Measurements from ENCODE around the gene RUNX3.

Gene RUNX3

GRCh38 chr1:24963099-24963872, 33.2 kb upstream of the RUNX3 start:
- no peak for DNase-seq

DNA sequence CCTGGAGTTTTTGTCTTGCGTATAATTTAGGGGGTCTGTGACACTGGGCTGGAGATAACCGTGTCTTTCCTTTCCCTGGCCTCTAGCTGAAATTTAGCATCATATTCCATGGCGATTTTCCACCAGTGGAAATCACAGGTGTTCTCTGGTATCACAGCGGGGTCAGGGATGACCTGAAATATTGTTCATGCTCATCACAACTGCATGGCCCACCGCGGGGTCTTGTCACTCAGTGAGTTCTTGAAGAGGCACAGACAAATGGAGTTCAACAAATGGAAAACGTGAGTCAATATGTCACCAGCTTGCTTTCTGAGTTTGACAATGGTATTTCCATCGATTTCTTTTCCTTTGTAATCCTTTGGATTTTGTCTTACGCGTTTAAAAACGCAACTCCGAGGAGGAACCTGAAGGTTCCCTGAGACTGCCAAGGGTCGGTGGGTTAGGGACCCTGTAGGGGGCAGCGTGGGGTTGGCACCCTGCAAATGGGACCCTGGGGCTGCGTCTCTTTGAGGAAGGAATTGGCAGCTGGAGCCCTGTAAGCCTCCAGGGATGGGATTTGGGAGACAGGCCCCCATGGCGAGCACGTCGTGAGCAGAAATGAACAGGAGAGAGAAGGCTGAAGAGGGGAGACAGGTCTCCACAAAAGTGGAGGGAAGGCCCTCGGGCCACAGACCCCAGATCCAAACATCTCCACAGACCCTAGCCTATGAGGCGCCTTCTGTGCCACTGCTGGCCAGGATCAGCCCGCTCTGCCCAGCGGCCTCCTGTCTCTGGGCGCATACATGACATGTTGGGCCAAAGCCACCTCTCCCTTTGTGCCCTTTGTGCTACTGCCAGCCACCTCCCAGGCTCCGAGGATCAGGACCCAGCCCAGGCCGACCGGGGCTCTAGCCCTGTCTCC, 32.1 kb upstream of the RUNX3 start:
- no peak for DNase-seq

GRCh38 chr1:24961334-24961733, 31.3 kb upstream of the RUNX3 start:
- DNase-seq = no peak

DNA sequence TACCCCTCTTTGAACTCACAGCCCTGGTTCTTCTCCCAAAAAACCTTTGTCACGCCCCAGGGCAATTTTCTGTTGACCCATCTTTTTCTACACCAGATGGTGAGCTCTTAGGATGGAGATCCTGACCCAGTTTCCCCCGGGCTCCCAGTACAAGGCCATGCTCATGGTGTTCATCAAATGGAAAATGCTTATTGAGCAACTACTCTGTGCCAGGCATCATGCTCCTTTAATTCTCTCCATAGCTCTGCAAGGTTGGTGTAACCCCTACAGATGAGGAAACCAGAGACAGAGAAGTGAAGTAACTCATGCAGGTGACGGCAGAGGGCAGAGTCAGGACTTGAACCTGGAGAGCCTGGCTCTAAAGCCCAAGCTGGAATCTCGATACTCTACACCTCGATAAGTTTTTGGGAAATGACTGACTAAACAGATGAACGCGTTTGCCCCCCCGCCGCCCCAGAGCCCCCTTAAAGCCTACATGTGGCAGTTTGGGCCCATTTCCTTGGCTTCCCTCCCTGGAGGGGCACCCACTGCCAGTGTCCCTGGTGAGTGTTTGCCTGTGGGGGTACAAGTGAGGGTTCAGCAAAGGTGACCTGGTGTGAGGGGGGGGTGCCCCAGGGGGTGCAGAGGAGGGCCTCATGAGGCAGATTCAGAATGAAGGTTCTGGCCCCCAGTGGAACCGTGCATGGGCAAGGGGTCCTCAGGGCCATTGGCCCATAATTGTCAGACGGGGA, 30.2 kb upstream of the RUNX3 start:
- DNase-seq = no peak

DNA sequence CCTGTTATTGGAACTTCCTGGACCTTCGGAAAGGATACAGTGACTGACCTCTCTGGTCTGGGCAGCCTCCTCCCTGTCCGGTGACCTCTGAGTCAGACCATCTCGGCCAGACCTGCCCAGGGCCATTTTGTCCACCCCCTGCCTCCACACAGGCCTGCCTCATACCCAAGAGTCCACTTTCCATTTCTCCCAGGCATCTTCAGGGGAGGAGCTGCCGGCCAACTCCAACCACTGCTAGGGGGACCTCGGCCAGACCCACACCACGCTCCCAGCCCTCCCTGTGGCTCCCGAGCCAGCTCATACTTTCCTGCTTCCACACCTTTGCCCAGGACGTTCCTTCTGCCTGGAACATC, 29.5 kb upstream of the RUNX3 start:
- DNase-seq = no peak

DNA sequence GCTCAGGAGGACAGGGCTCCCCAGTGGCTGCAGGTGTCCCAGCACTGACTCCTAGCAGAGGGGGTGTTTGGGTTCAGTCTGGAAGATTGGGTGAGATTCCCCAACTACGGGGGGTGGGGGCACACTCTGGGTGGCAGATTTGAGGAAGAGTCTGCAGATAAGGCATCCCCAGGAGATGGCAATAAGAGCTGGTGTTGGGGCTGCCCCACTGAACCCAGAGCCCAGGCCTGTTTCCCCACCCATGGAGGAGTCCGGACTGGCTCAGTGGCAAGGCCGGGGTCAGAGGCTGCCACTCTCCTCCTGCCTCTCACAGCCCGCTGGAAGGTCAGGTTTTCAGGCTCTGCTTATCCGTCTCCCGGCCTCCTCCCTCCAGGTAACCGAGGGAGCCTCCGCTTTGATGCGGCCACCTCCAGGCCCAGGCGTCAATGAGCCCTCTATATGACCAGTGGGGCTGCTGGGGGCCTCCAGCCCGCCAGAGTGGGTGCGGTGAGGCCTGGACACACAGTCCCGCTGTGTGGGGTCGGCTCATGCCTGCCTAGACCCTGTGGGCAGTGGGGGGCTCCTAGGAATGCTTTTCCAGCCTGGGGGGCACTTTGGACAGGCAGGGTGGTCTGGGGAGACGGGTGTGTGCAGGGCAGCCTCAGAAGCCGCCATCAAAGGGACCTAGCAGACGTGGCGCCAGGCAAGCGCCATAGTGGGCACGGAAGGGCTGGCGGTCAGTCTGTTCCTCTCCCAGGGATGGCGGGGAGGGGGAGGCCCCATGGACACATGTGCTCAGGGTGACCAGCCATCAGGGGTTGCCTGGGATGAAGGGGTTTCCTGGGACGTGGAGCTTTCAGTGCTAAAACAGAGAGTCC, 28.9 kb upstream of the RUNX3 start:
- no peak for DNase-seq

GRCh38 chr1:24957808-24958752, 28.0 kb upstream of the RUNX3 start:
- DNase-seq = no peak

DNA sequence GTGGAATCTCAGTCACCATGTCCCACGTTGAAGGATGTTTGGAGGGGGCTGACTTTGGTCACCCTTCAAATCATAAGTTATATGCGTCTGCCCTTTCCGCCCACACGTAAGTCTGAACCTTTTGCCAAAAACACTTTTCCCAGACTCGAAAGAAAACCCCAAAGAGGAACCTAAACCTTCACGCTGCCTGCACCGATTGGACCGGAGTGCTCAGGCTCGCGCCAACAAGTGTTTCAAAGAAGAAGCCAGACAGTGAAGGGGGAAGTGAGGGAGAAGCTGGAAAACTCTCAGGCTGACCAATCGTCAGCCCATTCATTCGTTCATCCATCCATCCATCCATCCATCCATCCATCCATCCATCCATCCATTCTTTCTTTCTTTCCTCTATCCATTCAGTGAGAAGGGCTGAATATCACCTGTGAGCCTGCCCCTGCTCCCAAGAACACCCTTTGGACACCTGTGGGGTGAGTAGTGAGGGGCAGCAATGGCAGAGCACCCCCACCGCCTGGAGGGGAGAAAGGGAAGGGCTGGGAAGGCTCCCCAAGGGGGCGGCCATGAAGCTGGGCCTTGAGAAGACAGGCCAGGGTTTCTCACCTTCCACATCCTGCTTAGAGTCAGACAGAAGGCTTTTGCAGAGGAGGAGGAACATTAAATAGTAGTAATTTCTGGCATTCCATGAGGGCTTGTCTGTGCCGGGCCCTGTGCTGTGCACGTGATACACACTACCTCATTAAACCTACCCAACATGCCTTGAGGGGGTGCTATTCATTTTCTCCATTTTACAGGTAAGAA, 27.1 kb upstream of the RUNX3 start:
- DNase-seq = no peak

GRCh38 chr1:24955779-24956365, 25.8 kb upstream of the RUNX3 start:
- no peak for DNase-seq

DNA sequence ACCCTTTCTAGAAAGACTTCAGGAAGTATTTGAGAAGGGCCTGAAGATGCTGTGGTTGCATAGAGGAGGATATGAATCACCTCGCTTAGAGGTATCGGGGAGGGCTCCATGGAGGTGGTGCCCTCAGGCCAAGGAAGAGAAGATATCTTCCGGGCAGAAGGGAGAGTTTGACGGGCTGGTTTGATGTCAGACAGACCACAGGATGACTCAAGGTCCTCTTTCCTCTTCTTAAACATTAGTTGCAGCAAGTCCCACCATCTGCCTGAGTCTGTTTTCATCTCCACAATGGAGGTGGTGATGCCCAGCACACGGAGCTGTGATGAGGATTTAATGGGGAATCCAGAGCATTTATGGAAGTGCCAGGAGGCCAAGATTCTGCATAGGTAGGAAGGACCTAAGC, 25.1 kb upstream of the RUNX3 start:
- DNase-seq = peak; percentile 85

DNA sequence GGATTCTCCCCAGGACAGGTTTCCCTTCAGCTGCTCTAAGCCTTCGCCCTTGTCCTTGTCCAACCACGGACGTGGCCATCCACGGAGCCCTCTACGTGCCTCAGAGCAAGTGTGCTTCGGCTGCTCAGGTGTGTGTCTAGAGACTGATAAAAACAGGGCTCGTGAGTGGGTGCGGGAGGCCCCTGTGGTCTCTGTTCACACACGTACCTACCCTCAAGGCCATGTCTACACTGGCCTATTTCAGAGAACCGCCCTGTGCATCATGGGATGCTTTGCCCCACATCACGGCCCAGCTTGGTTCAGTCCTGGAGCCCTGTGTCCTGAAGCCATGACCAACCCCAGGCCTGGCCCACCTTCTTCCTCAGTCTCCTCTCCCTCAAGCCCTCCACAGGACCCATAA, 24.6 kb upstream of the RUNX3 start:
- no peak for DNase-seq

- DNase-seq = no peak
These were observed 23.9 kb upstream of the RUNX3 start for GRCh38 chr1:24954022-24954421.

DNA sequence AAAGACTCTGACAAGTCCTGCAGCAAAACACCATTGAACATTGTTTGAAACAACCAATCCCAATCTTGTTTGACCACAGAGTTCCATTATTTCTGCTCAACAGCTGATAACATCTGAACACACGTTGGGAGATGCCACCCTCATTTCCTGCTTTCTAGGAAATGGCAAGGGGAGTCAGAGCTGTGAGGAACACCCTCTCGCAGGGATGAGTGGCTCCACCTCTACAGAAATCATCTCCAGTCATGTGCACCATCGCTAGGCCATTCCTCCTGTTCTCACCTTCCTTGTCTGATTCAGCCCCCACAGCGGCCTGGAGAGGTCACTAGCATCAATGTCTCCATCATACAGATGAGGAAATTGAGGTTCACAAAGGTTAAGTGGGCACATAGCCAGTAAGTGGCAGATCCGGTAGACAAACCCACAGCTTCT, 22.4 kb upstream of the RUNX3 start:
- no peak for DNase-seq

DNA sequence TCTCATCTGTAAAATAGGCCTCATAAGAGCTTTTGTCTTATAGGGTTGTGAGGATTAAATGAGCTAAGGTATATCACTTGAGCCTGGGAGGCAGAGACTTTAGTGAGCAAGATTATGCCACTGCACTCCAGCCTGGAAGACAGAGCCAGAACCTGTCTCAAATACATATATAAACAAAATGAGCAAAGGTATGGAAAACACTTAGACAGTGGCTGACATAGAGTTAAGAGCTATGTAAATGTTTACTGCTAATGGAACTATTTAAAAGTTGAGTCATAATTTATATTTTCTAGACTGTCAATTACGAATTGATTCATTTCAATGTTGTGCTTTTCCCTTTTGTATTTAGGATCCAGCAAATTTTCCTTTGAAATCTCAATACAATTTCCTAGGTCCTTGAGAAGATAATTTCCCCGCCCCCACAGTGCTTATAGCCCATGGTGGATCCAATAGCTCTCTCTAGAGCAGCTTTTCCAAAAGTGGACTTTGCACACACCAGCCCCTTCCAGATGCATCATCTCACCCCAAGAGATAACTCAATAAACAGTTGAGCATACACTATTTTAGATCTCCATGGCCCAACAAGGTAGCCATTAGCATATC, 21.8 kb upstream of the RUNX3 start:
- DNase-seq = no peak

DNA sequence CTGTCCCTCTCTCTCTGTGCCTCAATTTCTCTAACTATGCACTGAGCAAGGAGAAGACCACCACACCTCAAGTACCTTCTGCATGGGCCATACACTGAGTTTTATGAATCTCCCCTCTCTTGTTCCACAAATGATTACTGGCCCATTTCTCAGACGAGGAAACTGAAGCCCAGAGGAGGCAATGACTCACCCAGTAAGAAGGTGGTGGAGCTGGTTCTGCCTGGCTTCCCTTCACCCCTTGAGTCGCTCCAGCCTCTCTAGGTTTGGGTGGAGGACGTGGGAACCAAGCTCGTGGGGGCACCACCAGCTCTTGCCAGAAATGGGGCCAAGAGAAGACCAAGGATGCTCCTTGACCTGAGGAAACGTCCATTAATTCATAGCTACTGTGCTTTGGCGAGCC, 21.3 kb upstream of the RUNX3 start:
- no peak for DNase-seq

- DNase-seq = no peak
These were observed 19.3 kb upstream of the RUNX3 start for GRCh38 chr1:24949331-24949881.

DNA sequence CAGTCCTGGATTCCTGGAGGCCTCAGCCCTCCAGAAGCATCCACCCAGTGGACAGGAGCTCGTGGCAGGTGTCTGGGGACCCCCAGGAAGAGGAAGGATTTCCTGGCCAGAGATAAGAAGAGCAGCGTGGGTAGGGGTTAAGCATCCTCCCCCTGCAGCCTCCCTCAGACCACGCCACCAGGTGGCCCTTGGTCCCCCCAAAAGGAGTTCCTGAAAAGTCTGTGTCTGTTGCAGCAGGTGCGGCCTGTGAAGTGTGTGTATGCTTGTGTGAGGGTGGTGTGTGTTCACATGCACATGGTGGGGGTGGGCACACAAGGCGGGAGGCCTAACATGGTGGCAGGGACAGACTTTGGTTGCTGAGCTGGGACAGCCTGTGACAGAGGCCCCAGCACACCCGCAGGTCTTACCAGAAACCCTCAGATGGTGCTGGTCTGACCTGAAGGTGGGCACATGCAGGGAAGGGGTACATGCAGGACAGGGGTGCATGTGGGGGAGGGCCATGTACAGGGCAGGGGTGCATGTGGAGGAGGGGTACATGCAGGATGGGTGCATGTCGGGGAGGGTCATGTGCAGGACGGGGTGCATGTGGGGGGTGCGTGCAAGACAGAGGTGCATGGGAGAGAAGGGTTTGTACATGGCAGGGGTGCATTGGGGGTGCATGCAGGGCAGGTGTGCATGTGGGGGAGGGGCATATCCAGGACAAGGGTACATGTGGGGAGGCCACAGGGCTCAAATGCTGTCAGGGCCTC, 18.2 kb upstream of the RUNX3 start:
- DNase-seq = no peak

DNA sequence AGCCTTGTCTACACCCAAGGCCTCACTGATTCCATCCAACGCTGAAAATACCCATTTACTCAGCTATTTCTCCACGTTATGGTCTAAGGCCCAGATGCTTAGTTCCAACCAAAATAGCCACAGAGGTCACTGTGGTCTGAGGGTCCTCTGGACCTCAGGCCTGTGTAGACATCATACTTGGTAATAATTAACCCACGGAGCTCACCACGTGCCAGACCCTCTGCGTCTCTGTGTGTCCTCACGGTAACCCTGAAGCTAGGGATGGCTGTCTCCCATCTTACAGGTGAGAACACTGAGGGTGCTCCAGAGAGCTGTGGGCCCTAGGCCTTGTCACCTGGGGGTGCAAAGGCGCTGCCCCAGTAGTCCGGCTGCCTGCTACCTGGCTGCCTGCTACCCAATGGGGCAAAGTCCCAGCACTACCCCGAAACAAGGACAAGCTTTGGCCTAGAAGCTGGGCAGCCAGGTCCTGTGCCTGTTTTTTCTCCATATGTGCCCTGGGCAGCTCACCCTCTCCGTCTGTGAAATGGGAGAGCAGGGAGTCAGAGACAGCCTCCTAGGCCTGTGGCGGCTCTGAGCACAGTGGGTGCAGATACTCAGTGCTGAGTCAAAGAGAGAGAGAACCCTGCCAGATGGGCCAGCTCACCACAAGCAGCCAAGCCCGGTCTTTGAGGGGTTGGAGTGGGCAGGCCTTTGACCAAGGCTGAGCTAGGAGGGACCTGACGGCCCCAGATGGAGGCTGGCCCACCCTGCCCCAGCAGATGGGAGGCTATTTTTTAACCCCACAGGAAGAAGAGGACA, 17.0 kb upstream of the RUNX3 start:
- no peak for DNase-seq
